Transverse colon (tissue), 4 donors: ENCODE measurements around the gene EXOC6. TPM values are rescaled to one million over a fixed set of nuclear protein-coding genes. Genes with fewer than 3 reads are reported as not detected.
A peak's percentile ranks its signal among the peaks of the same experiment; 100 is the strongest.

Source experiments
- DNase-seq: peaks from one replicate; pipeline ENCODE4 v3.0.0-alpha.2; 2019
- H3K27ac ChIP-seq, 4 donors: fragments of 200-600 bp; sonication (generic); 2 replicates each; pipeline ENCODE4 v1.5.1; 2016 to 2018; ENCODE audit warnings: inconsistent platforms in 4 of 4
- H3K27me3 ChIP-seq: fragments of 200-600 bp; sonication (generic); 2 replicates; pipeline ENCODE4 v1.5.1; 2017; ENCODE audit warnings: inconsistent platforms
- H3K36me3 ChIP-seq, 4 donors: fragments of 200-600 bp; sonication (generic); 2 replicates each; pipeline ENCODE4 v1.5.1; 2017 to 2019; ENCODE audit warnings: inconsistent platforms in 4 of 4
- H3K4me1 ChIP-seq, 4 donors: fragments of 200-600 bp; sonication (generic); 2 replicates each; pipeline ENCODE4 v1.5.1; 2017 to 2020; ENCODE audit warnings: inconsistent platforms in 4 of 4
- H3K4me3 ChIP-seq, 4 donors: fragments of 200-600 bp; sonication (generic); 1 replicate in 1 of 4; 2 replicates in 3 of 4; pipeline versions ENCODE4 v1.5.1 to v1.6.1; 2017 to 2019; ENCODE audit warnings: inconsistent platforms in 4 of 4
- H3K9me3 ChIP-seq, 2 donors: fragments of 200-600 bp; sonication (generic); 2 replicates each; pipeline ENCODE4 v1.5.1; 2017 to 2019; ENCODE audit warnings: inconsistent platforms in 2 of 2
- CTCF ChIP-seq, 5 experiments: fragments of 200-600 bp in 3 of 5; fragments of 450-650 bp in 2 of 5; sonication (generic) in 3 of 5; IDR thresholded peaks; 1 replicate in 2 of 5; 2 replicates in 3 of 5; pipeline ENCODE4 v1.5.1; 2016 to 2017; ENCODE audit warnings: antibody characterized with exemption in 5 of 5, inconsistent platforms in 3 of 5, mild to moderate bottlenecking in 2 of 5, moderate library complexity in 1 of 5
- EP300 ChIP-seq: sonication (generic); formaldehyde crosslinking; IDR thresholded peaks from one replicate; pipeline ENCODE4 v1.6.1; 2017; ENCODE audit warnings: antibody characterized with exemption, low read depth
- POLR2A ChIP-seq: fragments of 450-650 bp; IDR thresholded peaks from one replicate; pipeline ENCODE4 v1.6.1; 2016; ENCODE audit warnings: antibody characterized with exemption, mild to moderate bottlenecking, moderate library complexity
- POLR2AphosphoS5 ChIP-seq, 3 donors: sonication (generic); formaldehyde crosslinking; IDR thresholded peaks; one replicate each; pipeline ENCODE4 v1.6.1; 2016; ENCODE audit warnings: antibody characterized with exemption in 3 of 3
- whole genome bisulfite sequencing, 2 donors: methylation state at CpG; one replicate each; pipeline ENCODE4 v1.1.5; 2018; ENCODE audit warnings: low coverage in 1 of 2; 5-methylcytosine and 5-hydroxymethylcytosine counted together
- in situ Hi-C, 4 donors: fragments of 200-750 bp; cut with MboI; loops; one replicate each; pipeline versions ENCODE4 v1.15.0 to v1.15.1; 2017; ENCODE audit warnings: low sequenced_read_pairs in 3 of 4, low pct_ligation_motif_present in 1 of 4, low pct_unique_long_range_greater_than_20kb in 1 of 4
- intact Hi-C: fragments of 100-400 bp; cut with DNase I; formaldehyde crosslinking; loops from one replicate; pipeline ENCODE4 v1.15.1; 2023; ENCODE audit warnings: low total_unique reads
- total RNA-seq, 4 donors: library from RNA; depleted of rRNA; stranded (reverse); fragments of >200 nt; gene quantifications; one replicate each; pipeline ENCODE4 v1.1.0, GENCODE V29; 2016

EXOC6 gene
- total RNA-seq, 4 donors from 2014 or later: 1.9 to 13.1 (median 11.6) TPM

- peaks cover 59% of the 10 kb centered on the region for H3K27me3 ChIP-seq
- TF ChIP-seq EP300 (no peak), POLR2AphosphoS5 (IDR thresholded peaks at IDR 0.05) (no peak), POLR2A (no peak), CTCF (IDR thresholded peaks at IDR 0.05) (no peak)
- no peak for DNase-seq
- no peak overlapping the region for H3K4me3 ChIP-seq
- no peaks in the 10 kb centered on the region for H3K36me3 ChIP-seq
- WGBS, 2 donors: 52 to 59% methylated on average over 3 to 9 of the region's 9 CpGs
- intact Hi-C loops (loop anchor here (10.0 kb wide), 1 partner anchor 215 kb away; no protein-coding TSS in a partner anchor), in situ Hi-C loops (loop anchor here in 2 of 4 donors (10.0 to 25.0 kb wide), 3 partner anchors 215 to 432 kb away; no protein-coding TSS in a partner anchor)
- peaks cover 0 to 6% (median 5%) of the 10 kb centered on the region in 4 donors for H3K4me1 ChIP-seq
- H3K27ac ChIP-seq: no peak overlapping the region
- no peaks in the 10 kb centered on the region for H3K9me3 ChIP-seq
These were observed 231.5 kb downstream of the EXOC6 start for GRCh38 chr10:93079663-93080349.

- H3K36me3 ChIP-seq: no peaks in the 10 kb centered on the region
- intact Hi-C loops: loop anchor here (10.0 kb wide), 1 partner anchor 214 kb away; no protein-coding TSS in a partner anchor
- in situ Hi-C loops: loop anchor here in 2 of 4 donors (10.0 to 25.0 kb wide), 3 partner anchors 214 to 432 kb away; no protein-coding TSS in a partner anchor
- H3K4me3 ChIP-seq: no peak overlapping the region
- no peak overlapping the region for H3K27ac ChIP-seq
- H3K4me1 ChIP-seq: peaks cover 0 to 6% (median 0%) of the 10 kb centered on the region in 4 donors
- H3K9me3 ChIP-seq: no peaks in the 10 kb centered on the region
- TF ChIP-seq POLR2A: no peak
- TF ChIP-seq EP300: no peak
- TF ChIP-seq POLR2AphosphoS5 (IDR thresholded peaks at IDR 0.05): no peak
- peak; percentile 78 to 87 (median 80) for TF ChIP-seq CTCF (IDR thresholded peaks at IDR 0.05)
- 61 to 76% methylated on average over 6 to 22 of the region's 22 CpGs for WGBS, 2 donors
- DNase-seq: peak; percentile 52
- H3K27me3 ChIP-seq: peaks cover 52% of the 10 kb centered on the region
These were observed 232.2 kb downstream of the EXOC6 start for GRCh38 chr10:93080350-93081046.

GRCh38 chr10:93081318-93081717, 233.0 kb downstream of the EXOC6 start:
- in situ Hi-C loops: loop anchor here in 2 of 4 donors (10.0 to 25.0 kb wide), 3 partner anchors 213 to 431 kb away; no protein-coding TSS in a partner anchor
- Histone ChIP-seq H3K9me3 (no peaks in the 10 kb centered on the region), H3K27ac (no peak overlapping the region), H3K4me1 (peaks cover 0 to 6% (median 0%) of the 10 kb centered on the region in 4 donors), H3K36me3 (no peaks in the 10 kb centered on the region), H3K27me3 (peaks cover 44% of the 10 kb centered on the region), H3K4me3 (no peak overlapping the region)
- TF ChIP-seq CTCF (IDR thresholded peaks at IDR 0.05): no peak
- no peak for TF ChIP-seq EP300
- TF ChIP-seq POLR2AphosphoS5 (IDR thresholded peaks at IDR 0.05): no peak
- no peak for TF ChIP-seq POLR2A
- 69% methylated on average over 3 of the region's 3 CpGs; no CpG with 5 or more reads in 1 of the 2 donors for WGBS, 2 donors
- intact Hi-C loops: loop anchor here (10.0 kb wide), 1 partner anchor 213 kb away; no protein-coding TSS in a partner anchor
- no peak for DNase-seq

- no peak for TF ChIP-seq EP300
- no peak for TF ChIP-seq POLR2A
- TF ChIP-seq POLR2AphosphoS5 (IDR thresholded peaks at IDR 0.05): no peak
- TF ChIP-seq CTCF (IDR thresholded peaks at IDR 0.05): no peak
- no peaks in the 10 kb centered on the region for H3K36me3 ChIP-seq
- H3K4me3 ChIP-seq: no peak overlapping the region
- no peak overlapping the region for H3K27ac ChIP-seq
- peaks cover 0 to 6% (median 0%) of the 10 kb centered on the region in 4 donors for H3K4me1 ChIP-seq
- intact Hi-C loops: loop anchor here (10.0 kb wide), 1 partner anchor 213 kb away; no protein-coding TSS in a partner anchor
- no peak for DNase-seq
- in situ Hi-C loops: loop anchor here in 2 of 4 donors (10.0 to 25.0 kb wide), 3 partner anchors 213 to 430 kb away; no protein-coding TSS in a partner anchor
- 79 to 84% methylated on average over 2 to 10 of the region's 10 CpGs for WGBS, 2 donors
- H3K27me3 ChIP-seq: peaks cover 38% of the 10 kb centered on the region
- no peaks in the 10 kb centered on the region for H3K9me3 ChIP-seq
These were observed 233.5 kb downstream of the EXOC6 start for GRCh38 chr10:93081834-93082233.
